GM19351 (cell line): ENCODE results near the gene SATL1.
A peak's percentile ranks its signal among the peaks of the same experiment; 100 is the strongest.
"Not testable (repeated sequence)": the region's sequence is repeated elsewhere in the genome, so short reads cannot be mapped to it uniquely, and the experiment has no call there.

ENCODE experiments used
- ATAC-seq: cut with Tn5 transposase; IDR thresholded peaks from one replicate; pipeline ENCODE4 v1.9.1; 2021; ENCODE audit warnings: mild to moderate bottlenecking, moderate library complexity; ENCODE audit not compliant: unreplicated experiment

Gene SATL1

DNA sequence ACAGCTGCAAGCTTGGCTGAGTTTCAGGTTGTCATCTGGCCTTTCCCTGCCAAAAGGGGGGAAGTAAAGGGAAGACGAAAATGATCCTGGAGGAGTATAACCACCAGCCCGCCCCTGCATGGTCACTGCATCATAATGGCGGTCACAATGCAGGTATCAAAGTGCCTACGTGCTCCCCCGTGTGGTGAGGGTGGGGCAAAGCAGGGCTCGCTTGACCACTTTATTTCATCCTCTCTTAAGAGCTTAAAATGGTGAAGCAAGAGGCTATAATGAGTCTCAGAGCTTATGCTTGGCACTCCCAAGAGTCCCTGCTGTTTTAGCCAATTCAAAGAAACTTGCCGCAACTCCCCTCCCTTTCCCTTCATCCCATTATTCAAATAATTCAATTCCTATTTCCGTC, 134.3 kb downstream of the SATL1 start:
- ATAC-seq: peak; percentile 88

GRCh38 chrX:85108165-85108564, 135.4 kb downstream of the SATL1 start:
- no peak for ATAC-seq

GRCh38 chrX:85107407-85107806, 136.2 kb downstream of the SATL1 start:
- no peak for ATAC-seq

GRCh38 chrX:85089321-85089840, 154.2 kb downstream of the SATL1 start:
- no peak for ATAC-seq

DNA sequence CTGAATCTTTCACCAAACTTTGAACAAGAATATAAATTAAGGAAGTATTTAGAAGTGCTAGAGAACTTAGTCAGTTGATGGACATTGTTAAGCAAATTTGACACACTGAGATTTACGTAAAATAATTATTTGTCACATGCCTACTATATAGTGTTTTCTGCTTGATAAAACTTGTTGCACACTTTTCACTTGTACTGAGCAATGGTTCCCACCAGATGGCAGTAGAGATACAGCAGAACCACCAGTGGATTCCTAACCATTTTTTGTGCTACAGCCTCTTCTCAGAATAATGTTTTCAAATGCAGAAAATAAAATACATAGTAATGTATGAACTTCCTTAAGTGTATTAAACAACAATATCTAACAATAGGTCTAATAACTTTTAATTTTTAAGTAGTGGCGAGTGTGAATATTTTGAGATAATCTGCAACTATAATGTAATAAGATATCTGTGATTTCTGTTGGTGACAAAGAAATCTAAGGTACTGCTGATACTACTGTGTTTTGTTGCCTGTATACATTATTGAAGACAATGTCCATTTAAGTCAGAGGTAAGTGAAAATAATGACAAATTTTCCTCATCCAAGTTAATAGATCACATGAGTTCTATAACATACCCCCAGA, 158.7 kb downstream of the SATL1 start:
- ATAC-seq: peak; percentile 95

DNA sequence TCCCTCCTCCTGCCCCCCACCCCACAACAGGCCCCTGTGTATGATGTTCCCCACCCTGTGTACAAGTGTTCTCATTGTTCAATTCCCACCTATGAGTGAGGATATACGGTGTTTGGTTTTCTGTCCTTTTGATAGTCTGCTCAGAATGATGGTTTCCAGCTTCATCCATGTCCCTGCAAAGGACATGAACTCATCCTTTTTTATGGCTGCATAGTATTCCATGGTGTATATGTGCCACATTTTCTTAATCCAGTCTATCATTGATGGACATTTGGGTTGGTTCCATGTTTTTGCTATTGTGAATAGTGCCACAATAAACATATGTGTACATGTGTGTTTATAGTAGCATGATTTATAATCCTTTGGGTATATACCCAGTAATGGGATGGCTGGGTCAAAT, 166.3 kb downstream of the SATL1 start:
- not testable (repeated sequence) for ATAC-seq

DNA sequence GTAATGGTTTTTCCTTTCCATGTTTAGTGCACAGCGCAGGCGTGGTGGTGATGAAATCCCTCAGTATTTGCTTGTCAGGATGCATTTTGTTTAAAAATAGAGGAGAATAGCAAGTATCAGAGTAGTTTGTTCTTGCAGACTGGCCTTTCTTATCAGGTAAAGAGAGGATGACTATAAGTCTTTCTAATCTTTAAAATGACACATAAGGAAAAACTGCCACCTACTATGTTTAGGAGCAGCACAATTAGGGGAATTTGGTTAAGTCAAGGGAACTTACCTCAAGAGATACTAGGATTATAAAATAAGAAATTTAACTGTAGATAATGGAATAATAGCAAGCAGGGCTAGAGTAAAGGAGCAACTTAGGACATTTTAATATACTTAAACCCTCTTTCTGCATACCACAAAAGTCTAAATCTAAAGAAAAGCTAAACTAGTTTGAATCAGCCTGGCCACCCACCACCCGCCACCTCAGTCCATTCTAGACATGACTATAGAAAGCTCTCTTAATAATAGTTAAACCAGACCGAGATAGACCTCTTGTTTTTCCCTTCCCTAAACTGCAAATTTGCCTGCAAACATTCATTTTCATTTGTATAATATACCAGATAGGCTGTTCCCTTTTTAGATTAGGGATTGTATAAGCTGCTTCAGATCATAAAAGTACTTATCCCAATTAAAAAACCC, 177.9 kb downstream of the SATL1 start:
- peak; percentile 80 for ATAC-seq

DNA sequence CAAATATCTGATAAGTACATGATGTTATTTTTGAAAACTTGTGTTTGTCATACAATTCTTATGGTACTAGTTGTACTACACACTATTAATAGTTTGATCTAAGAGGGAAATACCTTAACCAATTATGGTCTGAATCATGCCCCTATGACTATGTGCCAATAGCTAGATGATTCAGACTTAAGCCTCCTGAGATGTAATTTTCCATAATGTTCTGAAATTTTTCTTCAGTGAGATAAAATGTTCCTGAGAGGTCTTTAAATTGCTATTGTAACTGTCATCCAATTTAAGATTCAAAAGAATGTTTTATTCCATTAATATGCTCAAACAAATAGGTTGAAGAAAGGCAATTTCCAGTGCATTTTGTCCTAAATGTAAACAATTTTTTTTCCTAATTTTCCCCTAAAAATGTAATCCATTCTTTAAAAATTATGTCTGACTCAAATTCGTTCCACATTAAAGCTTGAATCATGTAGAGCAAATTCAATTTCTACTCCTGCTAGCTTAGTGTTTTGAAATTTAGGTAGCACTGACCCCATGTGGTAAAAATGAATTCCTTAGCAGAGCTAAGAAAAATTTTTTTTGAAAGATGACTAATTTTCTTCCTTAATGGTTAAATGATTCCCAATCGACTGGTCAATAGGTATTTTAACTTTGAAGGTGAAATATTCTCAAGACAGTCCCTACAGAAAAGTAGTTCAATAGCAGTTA, 190.8 kb downstream of the SATL1 start:
- no peak for ATAC-seq

DNA sequence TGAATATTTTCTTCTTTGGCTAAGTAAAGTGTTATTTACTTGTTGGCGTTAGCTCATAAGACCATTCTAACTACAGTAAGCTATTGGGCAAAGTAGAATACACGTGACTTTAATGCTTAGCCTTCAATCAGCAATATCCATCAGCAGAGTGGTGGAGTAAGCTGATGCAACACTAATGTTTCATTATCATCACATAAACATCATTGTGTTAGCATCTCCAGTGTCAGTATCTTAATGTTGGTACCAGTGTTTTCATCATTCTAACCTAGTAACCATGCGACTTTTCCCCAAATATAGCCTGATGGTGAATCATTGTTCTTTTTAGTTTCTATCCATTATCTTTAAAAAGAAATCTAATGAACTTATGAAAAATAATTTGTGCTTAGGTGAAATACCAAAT, 191.4 kb downstream of the SATL1 start:
- ATAC-seq: no peak

DNA sequence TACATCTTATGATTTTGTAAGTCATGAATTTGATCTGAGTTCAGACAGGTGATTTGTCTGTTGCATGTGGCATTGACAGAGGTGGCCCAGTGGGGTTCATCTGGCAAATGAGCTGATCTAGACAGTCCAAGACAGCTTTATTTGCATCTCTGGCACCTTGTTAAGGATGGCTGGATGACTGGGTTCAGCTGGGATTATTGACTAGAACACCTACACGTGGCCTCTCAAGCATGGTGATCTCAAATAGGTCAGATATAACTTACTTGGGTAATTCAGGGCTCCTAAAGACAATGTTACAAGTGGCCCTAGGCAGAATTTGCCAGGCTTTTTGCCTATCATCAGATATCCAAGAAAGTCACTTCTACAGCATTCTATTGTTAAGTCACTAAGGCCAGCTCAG, 192.0 kb downstream of the SATL1 start:
- ATAC-seq: no peak
